DMS79 treated with DMSO at 0.1 percent for 48 hours (cell line): ENCODE measurements around the gene LRRC47.
"Not testable (repeated sequence)": the region's sequence is repeated elsewhere in the genome, so short reads cannot be mapped to it uniquely, and the experiment has no call there.

ENCODE experiments used
- DNase-seq: peaks from one replicate; lab custom pipeline; 2025; lab: John Stamatoyannopoulos, UW

The LRRC47 gene

GRCh38 chr1:3814771-3815561, 18.7 kb upstream of the LRRC47 start:
- no peak for DNase-seq

GRCh38 chr1:3814065-3814464, 17.8 kb upstream of the LRRC47 start:
- no peak for DNase-seq

- DNase-seq, result no peak
These were observed 15.3 kb upstream of the LRRC47 start for GRCh38 chr1:3811595-3811911.

- not testable (repeated sequence) for DNase-seq
These were observed 14.0 kb upstream of the LRRC47 start for GRCh38 chr1:3810149-3810761.

- no peak for DNase-seq
These were observed 13.4 kb upstream of the LRRC47 start for GRCh38 chr1:3809680-3810079.

GRCh38 chr1:3807769-3808168, 11.5 kb upstream of the LRRC47 start:
- no peak for DNase-seq

- no peak for DNase-seq
These were observed 8.7 kb upstream of the LRRC47 start for GRCh38 chr1:3805038-3805437.

- not testable (repeated sequence) for DNase-seq
These were observed 8.3 kb upstream of the LRRC47 start for GRCh38 chr1:3804627-3804944.

- DNase-seq, result no peak
These were observed 7.8 kb upstream of the LRRC47 start for GRCh38 chr1:3803905-3804626.

- DNase-seq, result not testable (repeated sequence)
These were observed 4.5 kb upstream of the LRRC47 start for GRCh38 chr1:3800795-3801194.

GRCh38 chr1:3799976-3800685, 3.8 kb upstream of the LRRC47 start:
- peak; percentile 7 for DNase-seq

- no peak for DNase-seq
These were observed 664 bp downstream of the LRRC47 start for GRCh38 chr1:3795453-3796214.

- DNase-seq, result no peak
These were observed 5.3 kb downstream of the LRRC47 start for GRCh38 chr1:3790952-3791351.

GRCh38 chr1:3790500-3790923, 5.8 kb downstream of the LRRC47 start:
- DNase-seq, result no peak

GRCh38 chr1:3789421-3790300, 6.6 kb downstream of the LRRC47 start:
- no peak for DNase-seq

GRCh38 chr1:3788756-3789420, 7.4 kb downstream of the LRRC47 start:
- DNase-seq, result no peak

GRCh38 chr1:3787745-3788605, 8.3 kb downstream of the LRRC47 start:
- DNase-seq, result no peak

- DNase-seq, result no peak
These were observed 9.0 kb downstream of the LRRC47 start for GRCh38 chr1:3787349-3787715.
